Psoas muscle (tissue), 8 donors: Measurements from ENCODE around the gene IL20. TPM values are rescaled to one million over a fixed set of nuclear protein-coding genes. Genes with fewer than 3 reads are reported as not detected.

ENCODE experiments used
- ATAC-seq, 4 donors: fragments of 200-7000 bp; cut with Tn5 transposase; one replicate each; pipeline ENCODE4 v1.9.1; 2020; ENCODE audit warnings: moderate library complexity in 3 of 4, mild to moderate bottlenecking in 2 of 4
- DNase-seq, 2 donors: peaks; one replicate each; pipeline ENCODE4 v3.0.0-alpha.2; 2020
- H3K27ac ChIP-seq: fragments of 200-600 bp; one replicate; pipeline ENCODE4 v1.8.0; 2022
- H3K27me3 ChIP-seq, 3 donors: fragments of 200-600 bp in 1 of 3; one replicate each; pipeline versions ENCODE4 v1.6.1 to v1.8.0; 2013 to 2022; ENCODE audit warnings: low read length in 2 of 3, mild to moderate bottlenecking in 2 of 3, moderate library complexity in 1 of 3; ENCODE audit not compliant: insufficient read depth in 3 of 3
- H3K36me3 ChIP-seq, 2 donors: fragments of 200-600 bp in 1 of 2; one replicate each; pipeline versions ENCODE4 v1.6.1 to v1.8.0; 2013 to 2022; ENCODE audit warnings: low read depth in 1 of 2, mild to moderate bottlenecking in 1 of 2, moderate library complexity in 1 of 2; ENCODE audit not compliant: insufficient read depth in 1 of 2
- H3K4me1 ChIP-seq: fragments of 200-600 bp; one replicate; pipeline ENCODE4 v1.8.0; 2022
- H3K4me3 ChIP-seq: fragments of 200-600 bp; one replicate; pipeline ENCODE4 v1.8.0; 2022; ENCODE audit warnings: mild to moderate bottlenecking
- H3K9me3 ChIP-seq: fragments of 200-600 bp; one replicate; pipeline ENCODE4 v1.8.0; 2022
- WGBS, 3 donors: extraction: QIAGEN DNeasy Blood & Tissue Kit; methylation state at CpG; one replicate each; pipeline versions ENCODE4 v1.1.6 to v1.1.7; 2013; 5-methylcytosine and 5-hydroxymethylcytosine counted together
- intact Hi-C, 2 donors: fragments of 100-400 bp; cut with DNase I; formaldehyde crosslinking; loops; one replicate each; pipeline versions ENCODE4 v1.11.0 to v1.14.2; 2022
- polyA plus RNA-seq, 3 donors: library from polyadenylated mRNA; stranded (reverse); fragments of 200-250 nt; gene quantifications; one replicate each; pipeline ENCODE4 v1.2.3, GENCODE V29; 2013
- total RNA-seq, 4 donors: library from RNA; stranded (reverse); fragmentation: NEBNext Ultra II Directional in 2 of 4; extraction: Animal tissue kit (Norgen Biotek cat#: 25700) in 2 of 4; gene quantifications; one replicate each; pipeline versions ENCODE4 v1.2.1 to v1.2.4, GENCODE V29; 2021 to 2023
- TF ChIP-seq, protein P1 (sequence below): fragments of 200-600 bp; IDR thresholded peaks from one replicate; pipeline ENCODE4 v1.8.0; 2022; ENCODE audit warnings: antibody characterized with exemption
- donor health status: healthy with polysubstance abuse.
- donor health status: DM: no; HTN: no; CAD: no; lungs with moderate emphysema.
- donor health status: Bipolar disorder and iron deficiency.
- donor health status: healthy.
- donor health status: DM: yes; HTN: yes; CAD: no.
- donor health status: DM: no; HTN: no; CAD: no.
- donor health status: DM: no; HTN: no; CAD: no.
- donor health status: DM: yes; HTN: yes; CAD: no.

IL20 gene
- total and polyA plus RNA-seq, 7 donors = 1.2 TPM; not detected in 6

DNA sequence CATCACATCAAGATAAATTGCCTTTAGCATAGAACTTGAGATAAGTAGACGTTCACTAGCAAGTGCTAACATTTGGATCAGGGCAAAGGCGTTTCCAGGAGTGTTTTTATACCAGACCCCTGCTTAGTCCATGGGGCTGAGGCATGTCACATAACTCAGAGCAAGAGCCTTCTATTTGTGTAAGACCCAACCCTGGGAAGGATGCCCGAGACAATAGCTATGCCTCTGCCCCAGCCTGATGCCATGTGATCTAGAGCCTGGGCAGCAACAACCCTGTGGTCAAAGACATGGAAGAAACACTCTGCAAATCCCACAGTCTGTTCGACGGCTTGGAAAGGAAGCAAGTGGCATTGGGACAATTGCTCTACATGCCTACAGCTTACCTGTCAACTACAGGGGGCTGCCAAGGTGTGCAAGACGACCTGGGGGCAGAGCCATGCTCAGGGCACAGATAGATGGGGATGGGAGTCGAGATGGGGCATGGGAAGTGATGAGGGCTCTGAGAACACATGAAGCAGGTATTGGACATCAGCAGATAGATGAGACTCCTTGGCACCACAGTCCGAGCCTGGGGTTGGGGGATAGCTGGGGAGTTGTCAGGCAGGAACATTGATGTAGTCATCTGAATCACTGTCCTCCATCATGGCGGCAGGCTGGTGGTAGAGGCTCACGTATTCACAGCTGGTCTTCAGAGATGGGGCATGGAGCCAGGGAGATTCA, 39.2 kb downstream of the IL20 start:
- Histone ChIP-seq H3K4me3 (no peak overlapping the region), H3K27me3 (no peaks in the 10 kb centered on the region), H3K27ac (no peak overlapping the region), H3K9me3 (no peaks in the 10 kb centered on the region), H3K36me3 (no peaks in the 10 kb centered on the region), H3K4me1 (no peaks in the 10 kb centered on the region)
- intact Hi-C loops = loop anchor here (1.0 to 5.0 kb wide), 2 partner anchors 34 to 37 kb away; partner anchors contain the start of gene IL20 (in 1 of the 2)
- WGBS, 3 donors = 75 to 86% (median 77%) methylated on average over 10 of the region's 10 CpGs
- DNase-seq = no peak
- no peak for ATAC-seq
- TF ChIP-seq, protein P1, sequence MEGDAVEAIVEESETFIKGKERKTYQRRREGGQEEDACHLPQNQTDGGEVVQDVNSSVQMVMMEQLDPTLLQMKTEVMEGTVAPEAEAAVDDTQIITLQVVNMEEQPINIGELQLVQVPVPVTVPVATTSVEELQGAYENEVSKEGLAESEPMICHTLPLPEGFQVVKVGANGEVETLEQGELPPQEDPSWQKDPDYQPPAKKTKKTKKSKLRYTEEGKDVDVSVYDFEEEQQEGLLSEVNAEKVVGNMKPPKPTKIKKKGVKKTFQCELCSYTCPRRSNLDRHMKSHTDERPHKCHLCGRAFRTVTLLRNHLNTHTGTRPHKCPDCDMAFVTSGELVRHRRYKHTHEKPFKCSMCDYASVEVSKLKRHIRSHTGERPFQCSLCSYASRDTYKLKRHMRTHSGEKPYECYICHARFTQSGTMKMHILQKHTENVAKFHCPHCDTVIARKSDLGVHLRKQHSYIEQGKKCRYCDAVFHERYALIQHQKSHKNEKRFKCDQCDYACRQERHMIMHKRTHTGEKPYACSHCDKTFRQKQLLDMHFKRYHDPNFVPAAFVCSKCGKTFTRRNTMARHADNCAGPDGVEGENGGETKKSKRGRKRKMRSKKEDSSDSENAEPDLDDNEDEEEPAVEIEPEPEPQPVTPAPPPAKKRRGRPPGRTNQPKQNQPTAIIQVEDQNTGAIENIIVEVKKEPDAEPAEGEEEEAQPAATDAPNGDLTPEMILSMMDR = no peak

DNA sequence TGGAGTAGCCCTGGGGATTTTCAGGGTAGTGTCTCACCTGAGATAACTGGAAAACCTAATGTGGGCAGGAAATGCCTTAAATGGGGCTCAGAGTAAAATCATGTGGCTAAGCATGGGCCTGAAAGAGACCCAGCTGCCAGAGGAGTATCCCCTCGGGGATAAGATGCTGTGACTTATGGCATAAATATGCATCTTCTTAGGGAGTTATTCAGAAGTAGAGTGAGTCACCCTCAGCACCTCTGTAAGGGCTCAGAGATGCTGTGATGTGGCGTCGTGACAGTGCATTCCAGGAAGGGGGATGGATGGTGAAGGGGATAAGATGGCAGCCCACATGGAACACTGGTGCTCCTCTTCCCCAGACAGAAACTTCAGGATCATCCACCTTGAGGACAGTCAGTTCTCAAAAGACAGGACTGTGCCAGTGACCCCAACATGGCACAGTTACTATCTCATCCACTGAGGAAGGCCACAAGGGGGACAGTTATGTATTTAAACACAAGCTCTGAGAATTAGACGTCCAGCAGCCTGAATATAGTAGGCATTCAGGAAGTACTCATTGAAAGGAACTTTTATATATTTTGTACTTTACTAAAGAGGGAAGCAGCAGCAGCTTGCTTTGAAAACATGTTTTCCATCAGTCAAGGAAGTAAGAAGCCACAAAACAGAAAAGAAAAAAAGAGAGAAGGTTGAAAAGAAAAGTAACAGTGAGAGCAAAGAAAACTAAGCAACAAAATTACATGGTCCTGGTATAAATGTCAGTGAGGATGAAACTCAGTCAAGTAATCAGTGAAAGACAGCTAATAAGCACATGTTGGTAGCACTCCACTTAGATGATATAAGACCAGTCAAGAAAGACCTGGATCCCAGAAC, 40.1 kb downstream of the IL20 start:
- 71 to 77% (median 74%) methylated on average over 4 of the region's 4 CpGs for WGBS, 3 donors
- TF ChIP-seq, protein P1 = no peak
- H3K4me3 ChIP-seq = no peak overlapping the region
- H3K27me3 ChIP-seq = peaks cover 0 to 4% (median 0%) of the 10 kb centered on the region in 3 donors
- no peaks in the 10 kb centered on the region for H3K36me3 ChIP-seq
- ATAC-seq = no peak
- H3K4me1 ChIP-seq = no peaks in the 10 kb centered on the region
- no peaks in the 10 kb centered on the region for H3K9me3 ChIP-seq
- no peak overlapping the region for H3K27ac ChIP-seq
- intact Hi-C loops = loop anchor here in 1 of 2 donors (5.0 kb wide), 1 partner anchor 38 kb away; the partner anchor contains the start of gene IL20
- DNase-seq = no peak

DNA sequence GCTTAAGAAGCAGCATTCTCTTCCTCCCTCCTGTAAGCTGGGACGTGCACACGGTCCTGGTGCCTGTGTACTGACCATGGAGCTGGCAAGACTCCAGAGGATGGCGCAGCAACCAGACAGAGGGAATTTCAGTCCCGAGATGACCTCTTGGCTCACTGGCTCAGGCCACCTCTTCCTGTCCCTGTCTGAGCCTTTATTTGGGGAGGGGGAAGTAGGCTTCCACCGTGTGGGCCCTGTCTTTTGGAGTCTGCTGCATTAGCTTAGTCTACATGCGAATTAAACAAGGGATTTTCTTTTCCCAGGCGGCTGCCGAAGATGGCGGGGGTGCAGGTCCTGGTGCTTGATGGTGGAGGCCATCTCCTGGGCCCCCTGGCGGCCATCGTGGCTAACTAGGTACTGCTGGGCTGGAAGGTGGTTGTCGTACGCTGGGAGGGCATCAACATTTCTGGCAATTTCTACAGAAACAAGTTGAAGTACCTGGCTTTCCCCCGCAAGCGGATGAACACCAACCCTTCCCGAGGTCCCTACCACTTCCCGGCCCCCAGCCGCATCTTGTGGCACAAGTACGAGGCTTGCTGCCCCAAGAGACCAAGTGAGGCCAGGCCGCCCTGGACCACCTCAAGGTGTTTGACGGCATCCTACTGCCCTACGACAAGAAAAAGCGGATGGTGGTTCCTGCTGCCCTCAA, 42.0 kb downstream of the IL20 start:
- Histone ChIP-seq H3K4me1 (peaks cover 3% of the 10 kb centered on the region), H3K36me3 (no peaks in the 10 kb centered on the region), H3K9me3 (no peaks in the 10 kb centered on the region), H3K27ac (no peak overlapping the region), H3K4me3 (no peak overlapping the region), H3K27me3 (peaks cover 0 to 4% (median 0%) of the 10 kb centered on the region in 3 donors)
- intact Hi-C loops = loop anchor here in 1 of 2 donors (5.0 kb wide), 1 partner anchor 40 kb away; the partner anchor contains the start of gene IL20
- peak in 1 of 4 donors; percentile 21 for ATAC-seq
- 67 to 74% (median 73%) methylated on average over 23 of the region's 23 CpGs for WGBS, 3 donors
- TF ChIP-seq, protein P1 = no peak
- DNase-seq = peak; percentile 28 to 53

DNA sequence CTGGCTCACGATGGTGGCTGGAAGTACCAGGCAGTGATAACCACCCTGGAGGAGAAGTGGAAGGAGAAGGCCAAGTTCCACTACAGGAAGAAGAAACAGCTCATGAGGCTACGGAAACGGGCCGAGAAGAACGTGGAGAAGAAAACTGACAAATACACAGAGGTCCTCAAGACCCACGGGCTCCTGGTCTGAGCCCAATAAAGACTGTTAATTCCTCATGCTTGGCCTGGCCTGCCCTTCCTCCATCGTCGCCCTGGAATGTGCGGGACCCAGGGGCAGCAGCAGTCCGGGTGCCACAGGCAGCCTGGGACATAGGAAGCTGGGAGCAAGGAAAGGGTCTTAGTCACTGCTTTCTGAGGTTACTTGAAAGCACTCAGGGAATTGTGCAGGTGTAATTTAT, 42.6 kb downstream of the IL20 start:
- DNase-seq (no peak), ATAC-seq (no peak)
- H3K27me3 ChIP-seq = peaks cover 0 to 4% (median 0%) of the 10 kb centered on the region in 3 donors
- H3K9me3 ChIP-seq = no peaks in the 10 kb centered on the region
- TF ChIP-seq, protein P1 = no peak
- H3K4me1 ChIP-seq = peaks cover 3% of the 10 kb centered on the region
- H3K4me3 ChIP-seq = no peak overlapping the region
- H3K27ac ChIP-seq = no peak overlapping the region
- H3K36me3 ChIP-seq = no peaks in the 10 kb centered on the region
- intact Hi-C loops = loop anchor here in 1 of 2 donors (5.0 kb wide), 1 partner anchor 41 kb away; the partner anchor contains the start of gene IL20
- WGBS, 3 donors = 91 to 96% (median 96%) methylated on average over 10 of the region's 10 CpGs
